HG02973 (cell line): ENCODE results near the gene CRABP2.

Experiments used
- ATAC-seq: cut with Tn5 transposase; IDR thresholded peaks from one replicate; pipeline ENCODE4 v1.9.1; 2021; ENCODE audit warnings: moderate library complexity; ENCODE audit not compliant: unreplicated experiment

The CRABP2 gene

GRCh38 chr1:156670791-156671190 is 34.6 kb downstream of the CRABP2 start:
- ATAC-seq = no peak

GRCh38 chr1:156670359-156670758 is 35.0 kb downstream of the CRABP2 start:
- ATAC-seq = no peak

GRCh38 chr1:156669794-156670193 is 35.6 kb downstream of the CRABP2 start:
- ATAC-seq = no peak

GRCh38 chr1:156668801-156669637 is 36.4 kb downstream of the CRABP2 start:
- no peak for ATAC-seq

- no peak for ATAC-seq
Measured at GRCh38 chr1:156667968-156668709, 37.2 kb downstream of the CRABP2 start.

- no peak for ATAC-seq
Measured at GRCh38 chr1:156667610-156667967, 37.8 kb downstream of the CRABP2 start.

GRCh38 chr1:156666862-156667609 is 38.3 kb downstream of the CRABP2 start:
- ATAC-seq = no peak

GRCh38 chr1:156665539-156665938 is 39.8 kb downstream of the CRABP2 start:
- no peak for ATAC-seq

- no peak for ATAC-seq
Measured at GRCh38 chr1:156664767-156665411, 40.5 kb downstream of the CRABP2 start.

- no peak for ATAC-seq
Measured at GRCh38 chr1:156664046-156664766, 41.2 kb downstream of the CRABP2 start.

- no peak for ATAC-seq
Measured at GRCh38 chr1:156663178-156663577, 42.2 kb downstream of the CRABP2 start.

GRCh38 chr1:156662800-156663055 is 42.7 kb downstream of the CRABP2 start:
- ATAC-seq = no peak

GRCh38 chr1:156662005-156662799 is 43.2 kb downstream of the CRABP2 start:
- ATAC-seq = no peak

- no peak for ATAC-seq
Measured at GRCh38 chr1:156660752-156661112, 44.7 kb downstream of the CRABP2 start.

GRCh38 chr1:156659988-156660751 is 45.2 kb downstream of the CRABP2 start:
- ATAC-seq = peak; percentile 52

- no peak for ATAC-seq
Measured at GRCh38 chr1:156659661-156659987, 45.8 kb downstream of the CRABP2 start.

- ATAC-seq = no peak
Measured at GRCh38 chr1:156658945-156659574, 46.3 kb downstream of the CRABP2 start.

- ATAC-seq = no peak
Measured at GRCh38 chr1:156658496-156658895, 46.9 kb downstream of the CRABP2 start.

GRCh38 chr1:156657741-156658319 is 47.6 kb downstream of the CRABP2 start:
- ATAC-seq = no peak
